DMS 273 (cell line): Measurements from ENCODE around the gene CAPN8.

Experiments
- DNase-seq: peaks from one replicate; lab custom pipeline; 2025; ENCODE audit not compliant: unreplicated experiment; lab: John Stamatoyannopoulos, UW

CAPN8 gene

GRCh38 chr1:223665592-223666312, at the start of gene CAPN8:
Gene CAPN8, minus strand, starts transcription at chr1:223665701. Its CDS starts 55 bp downstream, at chr1:223665646.
- DNase-seq, result no peak

GRCh38 chr1:223714849-223715603, 49.5 kb upstream of the CAPN8 start:
- DNase-seq, result no peak

GRCh38 chr1:223714421-223714724, 48.9 kb upstream of the CAPN8 start:
- no peak for DNase-seq

- DNase-seq, result peak; percentile 26
These were observed 48.3 kb upstream of the CAPN8 start for GRCh38 chr1:223713546-223714420.

- peak; percentile 68 for DNase-seq
These were observed 47.5 kb upstream of the CAPN8 start for GRCh38 chr1:223712850-223713474.

- DNase-seq, result peak; percentile 87
These were observed 46.8 kb upstream of the CAPN8 start, which contains the start of gene CAPN2 for GRCh38 chr1:223712194-223712849. Gene CAPN2, plus strand, starts transcription at chr1:223712539. Its CDS starts 102 bp downstream, at chr1:223712641.

GRCh38 chr1:223711747-223712193, 46.3 kb upstream of the CAPN8 start:
- DNase-seq, result no peak

- peak; percentile 90 for DNase-seq
These were observed 45.7 kb upstream of the CAPN8 start for GRCh38 chr1:223711173-223711572.

GRCh38 chr1:223710179-223711133, 45.0 kb upstream of the CAPN8 start:
- DNase-seq, result no peak

- peak; percentile 26 for DNase-seq
These were observed 44.1 kb upstream of the CAPN8 start for GRCh38 chr1:223709598-223709997.

GRCh38 chr1:223708651-223709268, 43.3 kb upstream of the CAPN8 start:
- no peak for DNase-seq

- DNase-seq, result peak; percentile 38
These were observed 42.5 kb upstream of the CAPN8 start for GRCh38 chr1:223708001-223708359.

GRCh38 chr1:223707256-223708000, 41.9 kb upstream of the CAPN8 start:
- DNase-seq, result peak; percentile 51

- peak; percentile 84 for DNase-seq
These were observed 40.8 kb upstream of the CAPN8 start for GRCh38 chr1:223706077-223706973.

- DNase-seq, result peak; percentile 39
These were observed 39.7 kb upstream of the CAPN8 start for GRCh38 chr1:223704921-223705878.

GRCh38 chr1:223703668-223704013, 38.1 kb upstream of the CAPN8 start:
- no peak for DNase-seq
